ENCODE results near the gene FERD3L. TPM values are rescaled to one million over a fixed set of nuclear protein-coding genes. Genes with fewer than 3 reads are reported as not detected.

The FERD3L gene
- total RNA-seq, 1 donor from 2014 or later: not detected

- peaks cover 30% of the 10 kb centered on the region for H3K79me2 ChIP-seq (ENCODE audit: insufficient read depth, low read length)
- Mint-ChIP-seq H3K36me3 (ENCODE audit: low read depth, unreplicated experiment) (no peaks in the 10 kb centered on the region), H3K4me1 (ENCODE audit: low read depth, unreplicated experiment) (peaks cover 11% of the 10 kb centered on the region), H3K4me3 (ENCODE audit: unreplicated experiment) (peak overlapping the region; percentile 66), H3K27ac (ENCODE audit: unreplicated experiment) (peak overlapping the region; percentile 53), H3K9me3 (ENCODE audit: unreplicated experiment) (no peaks in the 10 kb centered on the region), H3K27me3 (ENCODE audit: low read depth, unreplicated experiment) (peaks cover 36% of the 10 kb centered on the region)
- no peak for DNase-seq (ENCODE audit: low read depth)
- FAIRE-seq: peak; percentile 59
- peak overlapping the region; percentile 95 for H3K4me2 ChIP-seq (ENCODE audit: low read length)
- TF ChIP-seq, protein P1, sequence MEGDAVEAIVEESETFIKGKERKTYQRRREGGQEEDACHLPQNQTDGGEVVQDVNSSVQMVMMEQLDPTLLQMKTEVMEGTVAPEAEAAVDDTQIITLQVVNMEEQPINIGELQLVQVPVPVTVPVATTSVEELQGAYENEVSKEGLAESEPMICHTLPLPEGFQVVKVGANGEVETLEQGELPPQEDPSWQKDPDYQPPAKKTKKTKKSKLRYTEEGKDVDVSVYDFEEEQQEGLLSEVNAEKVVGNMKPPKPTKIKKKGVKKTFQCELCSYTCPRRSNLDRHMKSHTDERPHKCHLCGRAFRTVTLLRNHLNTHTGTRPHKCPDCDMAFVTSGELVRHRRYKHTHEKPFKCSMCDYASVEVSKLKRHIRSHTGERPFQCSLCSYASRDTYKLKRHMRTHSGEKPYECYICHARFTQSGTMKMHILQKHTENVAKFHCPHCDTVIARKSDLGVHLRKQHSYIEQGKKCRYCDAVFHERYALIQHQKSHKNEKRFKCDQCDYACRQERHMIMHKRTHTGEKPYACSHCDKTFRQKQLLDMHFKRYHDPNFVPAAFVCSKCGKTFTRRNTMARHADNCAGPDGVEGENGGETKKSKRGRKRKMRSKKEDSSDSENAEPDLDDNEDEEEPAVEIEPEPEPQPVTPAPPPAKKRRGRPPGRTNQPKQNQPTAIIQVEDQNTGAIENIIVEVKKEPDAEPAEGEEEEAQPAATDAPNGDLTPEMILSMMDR (IDR thresholded peaks at IDR 0.05; ENCODE audit: insufficient read depth, low read depth, low read length): no peak
- no peak for TF ChIP-seq EZH2 (IDR thresholded peaks at IDR 0.05; ENCODE audit: insufficient read depth, low read length)
- peak overlapping the region; percentile 93 for H3K9ac ChIP-seq (ENCODE audit: low read length)
- peaks cover 24% of the 10 kb centered on the region for H3K4me1 ChIP-seq (ENCODE audit: insufficient read depth, low read length)
- peaks cover 21% of the 10 kb centered on the region for H3K27me3 ChIP-seq (ENCODE audit: insufficient read depth, low read length)
- peak overlapping the region; percentile 71 for H2AFZ ChIP-seq (ENCODE audit: low read depth, low read length)
- H3K27ac ChIP-seq (ENCODE audit: low read depth, low read length): no peak overlapping the region
- H3K4me3 ChIP-seq (ENCODE audit: insufficient read depth, low read depth, low read length): peak overlapping the region; percentile 94
- H3K36me3 ChIP-seq (ENCODE audit: insufficient read depth, low read length): no peaks in the 10 kb centered on the region
- H4K20me1 ChIP-seq (ENCODE audit: insufficient read depth, low read length): peaks cover 2% of the 10 kb centered on the region
- H3K9me3 ChIP-seq (ENCODE audit: insufficient read depth, low read depth, low read length): no peaks in the 10 kb centered on the region
These were observed 26.4 kb downstream of the FERD3L start for GRCh38 chr7:19118636-19119371.

DNA sequence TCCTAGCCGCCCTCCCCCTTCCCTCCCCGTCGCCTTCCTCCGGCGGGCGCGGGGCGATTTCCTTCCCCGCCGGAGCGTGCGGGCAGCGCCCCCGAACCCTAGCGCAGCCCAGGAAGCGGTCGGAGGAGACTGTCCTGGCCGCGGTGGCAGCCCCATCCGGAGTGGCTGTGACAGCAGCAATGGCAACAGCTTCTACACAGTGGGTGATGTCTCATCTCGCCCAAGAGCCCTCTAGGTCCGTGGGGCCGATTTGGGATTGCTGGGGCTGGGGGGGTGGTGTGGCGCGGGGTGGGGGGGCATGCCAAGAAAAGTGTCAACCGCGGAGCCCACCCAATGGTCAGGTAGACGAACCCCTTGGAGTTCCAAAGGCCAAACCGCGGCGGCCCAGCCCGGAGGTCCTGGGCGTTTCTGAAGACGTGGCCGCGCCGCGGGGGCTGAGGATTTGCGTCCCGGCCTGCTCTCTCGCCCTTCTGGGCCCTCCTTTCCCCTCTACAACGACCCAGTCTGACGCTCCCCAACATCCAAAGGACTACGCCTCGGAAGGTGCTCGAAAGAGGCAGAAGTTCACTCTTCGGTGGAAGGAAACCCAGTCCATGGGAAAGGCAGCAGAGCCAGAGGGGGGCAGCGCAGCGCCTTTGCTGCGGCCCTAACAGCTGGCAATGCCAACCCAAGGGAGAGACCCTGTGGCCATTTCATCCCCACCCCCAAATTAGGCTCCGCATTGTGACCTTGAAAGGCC is 27.2 kb downstream of the FERD3L start:
- Histone ChIP-seq H3K4me2 (ENCODE audit: low read length) (peak overlapping the region; percentile 95), H3K27ac (ENCODE audit: low read depth, low read length) (peak overlapping the region; percentile 61), H3K4me1 (ENCODE audit: insufficient read depth, low read length) (peaks cover 26% of the 10 kb centered on the region), H3K79me2 (ENCODE audit: insufficient read depth, low read length) (peaks cover 35% of the 10 kb centered on the region), H3K9ac (ENCODE audit: low read length) (peak overlapping the region; percentile 93), H3K27me3 (ENCODE audit: insufficient read depth, low read length) (peaks cover 21% of the 10 kb centered on the region), H2AFZ (ENCODE audit: low read depth, low read length) (peak overlapping the region; percentile 71), H3K36me3 (ENCODE audit: insufficient read depth, low read length) (no peaks in the 10 kb centered on the region), H3K4me3 (ENCODE audit: insufficient read depth, low read depth, low read length) (peak overlapping the region; percentile 94), H3K9me3 (ENCODE audit: insufficient read depth, low read depth, low read length) (no peaks in the 10 kb centered on the region), H4K20me1 (ENCODE audit: insufficient read depth, low read length) (peaks cover 4% of the 10 kb centered on the region)
- Mint-ChIP-seq H3K27me3 (ENCODE audit: low read depth, unreplicated experiment) (peaks cover 44% of the 10 kb centered on the region), H3K27ac (ENCODE audit: unreplicated experiment) (no peak overlapping the region), H3K9me3 (ENCODE audit: unreplicated experiment) (no peaks in the 10 kb centered on the region), H3K36me3 (ENCODE audit: low read depth, unreplicated experiment) (no peaks in the 10 kb centered on the region), H3K4me1 (ENCODE audit: low read depth, unreplicated experiment) (peaks cover 11% of the 10 kb centered on the region), H3K4me3 (ENCODE audit: unreplicated experiment) (peak overlapping the region; percentile 78)
- TF ChIP-seq EZH2 (IDR thresholded peaks at IDR 0.05; ENCODE audit: insufficient read depth, low read length): peak; percentile 18
- TF ChIP-seq, protein P1 (IDR thresholded peaks at IDR 0.05; ENCODE audit: insufficient read depth, low read depth, low read length): no peak
- FAIRE-seq (no peak), DNase-seq (ENCODE audit: low read depth) (no peak)

Measured in astrocyte (in vitro differentiated cells and primary cell).